ENCODE measurements around the gene OR5AK2.

- peak in 1 of 3 experiments; percentile 17; a peak in 1 of 4 replicates for TF ChIP-seq CTCF (IDR thresholded peaks at IDR 0.05; ENCODE audit: control extremely low read depth in 1 of 3, insufficient read depth in 1 of 3, low read depth in 1 of 3, low read length in 3 of 3)
- TF ChIP-seq EP300 (IDR thresholded peaks at IDR 0.05; ENCODE audit: borderline replicate concordance in 1 of 2, low read depth in 2 of 2, low read length in 2 of 2): no peak
- no peak for TF ChIP-seq ATF2 (IDR thresholded peaks at IDR 0.05; ENCODE audit: low read length)
- TF ChIP-seq POLR2AphosphoS5 (IDR thresholded peaks at IDR 0.05; ENCODE audit: low read depth, low read length): no peak
- no peak for TF ChIP-seq SIN3A (conservative IDR thresholded peaks at IDR 0.05 in 1 of 2, IDR thresholded peaks at IDR 0.05 in 1 of 2; ENCODE audit: low read depth in 1 of 2, low read length in 2 of 2)
- no peak for TF ChIP-seq POLR2A (IDR thresholded peaks at IDR 0.05; ENCODE audit: control extremely low read depth in 1 of 2, low read depth in 2 of 2, low read length in 2 of 2)
- no peak for TF ChIP-seq SP2 (IDR thresholded peaks at IDR 0.05; ENCODE audit: low read length)
- TF ChIP-seq SIX5 (IDR thresholded peaks at IDR 0.05; ENCODE audit: low read depth, low read length): no peak
- no peak for TF ChIP-seq EZH2 (IDR thresholded peaks at IDR 0.05; ENCODE audit: low read depth, low read length, severe bottlenecking)
These were observed 13.1 kb downstream of the OR5AK2 start for GRCh38 chr11:57001674-57002401.
